ENCODE results near the gene SLC13A4. TPM values are rescaled to one million over a fixed set of nuclear protein-coding genes. Genes with fewer than 3 reads are reported as not detected.

The SLC13A4 gene
- total RNA-seq, 1 donor from 2014 or later: 0.07 TPM

DNA sequence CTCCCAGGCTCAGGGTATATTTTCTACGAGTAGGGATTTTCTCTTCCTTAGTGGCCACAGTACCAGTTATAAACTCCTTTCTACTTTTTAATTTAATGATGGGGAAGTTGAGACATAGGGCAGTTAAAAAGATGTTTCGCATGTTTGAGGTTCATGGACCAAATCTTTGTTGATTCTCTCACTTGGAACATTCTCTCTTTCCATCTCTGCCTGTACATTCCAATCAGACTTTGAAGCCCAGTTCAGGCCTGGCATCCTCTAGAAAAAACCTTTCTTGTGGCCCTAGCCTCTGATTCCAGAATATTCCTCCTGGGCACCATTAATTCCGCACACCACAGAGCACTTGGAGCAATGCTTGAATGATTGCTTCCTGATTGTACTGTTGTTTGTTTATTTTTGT lies 18.5 kb downstream of the SLC13A4 start:
- Histone ChIP-seq H3K36me3 (ENCODE audit: insufficient read depth, low read length) (no peaks in the 10 kb centered on the region), H3K9me3 (ENCODE audit: insufficient read depth, low read depth, low read length) (no peaks in the 10 kb centered on the region), H3K9ac (ENCODE audit: low read length) (no peak overlapping the region), H2AFZ (ENCODE audit: low read depth, low read length) (no peak overlapping the region), H3K4me1 (ENCODE audit: insufficient read depth, low read length) (peaks cover 10% of the 10 kb centered on the region), H4K20me1 (ENCODE audit: insufficient read depth, low read length) (no peaks in the 10 kb centered on the region), H3K4me3 (ENCODE audit: insufficient read depth, low read depth, low read length) (no peak overlapping the region), H3K27me3 (ENCODE audit: insufficient read depth, low read length) (no peaks in the 10 kb centered on the region), H3K27ac (ENCODE audit: low read depth, low read length) (no peak overlapping the region), H3K4me2 (ENCODE audit: low read length) (no peak overlapping the region), H3K79me2 (ENCODE audit: insufficient read depth, low read length) (no peaks in the 10 kb centered on the region)
- Mint-ChIP-seq H3K4me3 (ENCODE audit: unreplicated experiment) (no peak overlapping the region), H3K36me3 (ENCODE audit: low read depth, unreplicated experiment) (peaks cover 2% of the 10 kb centered on the region), H3K27me3 (ENCODE audit: low read depth, unreplicated experiment) (no peaks in the 10 kb centered on the region), H3K4me1 (ENCODE audit: low read depth, unreplicated experiment) (peaks cover 15% of the 10 kb centered on the region), H3K27ac (ENCODE audit: unreplicated experiment) (no peak overlapping the region), H3K9me3 (ENCODE audit: unreplicated experiment) (no peaks in the 10 kb centered on the region)
- FAIRE-seq (no peak), DNase-seq (ENCODE audit: low read depth) (no peak)
- no peak for TF ChIP-seq EZH2 (IDR thresholded peaks at IDR 0.05; ENCODE audit: insufficient read depth, low read length)
- TF ChIP-seq, protein P1, sequence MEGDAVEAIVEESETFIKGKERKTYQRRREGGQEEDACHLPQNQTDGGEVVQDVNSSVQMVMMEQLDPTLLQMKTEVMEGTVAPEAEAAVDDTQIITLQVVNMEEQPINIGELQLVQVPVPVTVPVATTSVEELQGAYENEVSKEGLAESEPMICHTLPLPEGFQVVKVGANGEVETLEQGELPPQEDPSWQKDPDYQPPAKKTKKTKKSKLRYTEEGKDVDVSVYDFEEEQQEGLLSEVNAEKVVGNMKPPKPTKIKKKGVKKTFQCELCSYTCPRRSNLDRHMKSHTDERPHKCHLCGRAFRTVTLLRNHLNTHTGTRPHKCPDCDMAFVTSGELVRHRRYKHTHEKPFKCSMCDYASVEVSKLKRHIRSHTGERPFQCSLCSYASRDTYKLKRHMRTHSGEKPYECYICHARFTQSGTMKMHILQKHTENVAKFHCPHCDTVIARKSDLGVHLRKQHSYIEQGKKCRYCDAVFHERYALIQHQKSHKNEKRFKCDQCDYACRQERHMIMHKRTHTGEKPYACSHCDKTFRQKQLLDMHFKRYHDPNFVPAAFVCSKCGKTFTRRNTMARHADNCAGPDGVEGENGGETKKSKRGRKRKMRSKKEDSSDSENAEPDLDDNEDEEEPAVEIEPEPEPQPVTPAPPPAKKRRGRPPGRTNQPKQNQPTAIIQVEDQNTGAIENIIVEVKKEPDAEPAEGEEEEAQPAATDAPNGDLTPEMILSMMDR (IDR thresholded peaks at IDR 0.05; ENCODE audit: insufficient read depth, low read depth, low read length): no peak

DNA sequence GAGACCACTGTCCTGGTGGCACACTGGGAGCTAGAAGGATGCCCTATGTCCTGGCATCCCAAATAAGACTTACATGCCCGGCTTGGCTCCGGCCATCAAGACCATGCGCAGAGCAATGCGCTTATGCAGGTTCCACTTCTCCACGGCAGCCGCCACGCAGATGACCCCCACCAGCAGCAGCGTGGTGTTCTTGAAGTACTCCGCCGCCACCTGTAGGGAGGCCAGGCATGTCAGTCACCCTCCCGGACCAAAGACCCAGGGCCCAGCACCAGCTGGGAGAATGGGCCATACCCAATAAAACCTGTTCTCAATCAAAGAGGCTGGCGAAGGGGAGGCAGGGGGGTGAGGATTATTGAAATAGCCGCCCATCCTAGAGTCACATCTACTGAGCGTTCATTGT lies 19.9 kb downstream of the SLC13A4 start:
- no peak overlapping the region for H2AFZ ChIP-seq (ENCODE audit: low read depth, low read length)
- Mint-ChIP-seq H3K36me3 (ENCODE audit: low read depth, unreplicated experiment) (peaks cover 2% of the 10 kb centered on the region), H3K9me3 (ENCODE audit: unreplicated experiment) (no peaks in the 10 kb centered on the region), H3K4me1 (ENCODE audit: low read depth, unreplicated experiment) (peaks cover 9% of the 10 kb centered on the region), H3K27me3 (ENCODE audit: low read depth, unreplicated experiment) (no peaks in the 10 kb centered on the region), H3K27ac (ENCODE audit: unreplicated experiment) (no peak overlapping the region), H3K4me3 (ENCODE audit: unreplicated experiment) (no peak overlapping the region)
- no peak overlapping the region for H3K27ac ChIP-seq (ENCODE audit: low read depth, low read length)
- no peaks in the 10 kb centered on the region for H3K9me3 ChIP-seq (ENCODE audit: insufficient read depth, low read depth, low read length)
- no peak overlapping the region for H3K4me2 ChIP-seq (ENCODE audit: low read length)
- H3K79me2 ChIP-seq (ENCODE audit: insufficient read depth, low read length): no peaks in the 10 kb centered on the region
- DNase-seq (ENCODE audit: low read depth) (no peak), FAIRE-seq (no peak)
- H3K4me1 ChIP-seq (ENCODE audit: insufficient read depth, low read length): no peaks in the 10 kb centered on the region
- H4K20me1 ChIP-seq (ENCODE audit: insufficient read depth, low read length): no peaks in the 10 kb centered on the region
- no peak overlapping the region for H3K9ac ChIP-seq (ENCODE audit: low read length)
- TF ChIP-seq, protein P1 (IDR thresholded peaks at IDR 0.05; ENCODE audit: insufficient read depth, low read depth, low read length): no peak
- TF ChIP-seq EZH2 (IDR thresholded peaks at IDR 0.05; ENCODE audit: insufficient read depth, low read length): no peak
- H3K27me3 ChIP-seq (ENCODE audit: insufficient read depth, low read length): no peaks in the 10 kb centered on the region
- no peaks in the 10 kb centered on the region for H3K36me3 ChIP-seq (ENCODE audit: insufficient read depth, low read length)
- H3K4me3 ChIP-seq (ENCODE audit: insufficient read depth, low read depth, low read length): no peak overlapping the region

DNA sequence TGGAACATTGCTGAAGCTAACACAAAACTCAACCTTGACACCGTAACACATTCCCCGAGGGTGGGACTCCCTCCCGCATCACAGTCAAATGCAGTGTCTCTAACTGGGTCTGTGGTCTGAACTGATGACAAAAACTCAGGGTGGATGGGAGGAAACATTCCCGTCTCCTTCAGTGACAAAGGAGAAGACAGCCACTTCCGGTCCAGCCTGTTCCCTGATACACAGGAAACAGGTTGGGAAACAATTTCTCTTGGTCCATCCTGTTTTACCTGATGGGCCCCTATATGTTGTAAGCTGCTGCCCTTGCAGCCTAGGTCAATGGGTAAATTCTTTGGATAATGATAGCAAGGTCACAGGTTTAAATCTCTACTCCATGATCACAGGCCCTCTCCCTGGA lies 20.4 kb downstream of the SLC13A4 start:
- H3K27ac Mint-ChIP-seq (ENCODE audit: unreplicated experiment): no peak overlapping the region
- H3K27ac ChIP-seq (ENCODE audit: low read depth, low read length): no peak overlapping the region
- H2AFZ ChIP-seq (ENCODE audit: low read depth, low read length): no peak overlapping the region
- no peak overlapping the region for H3K9ac ChIP-seq (ENCODE audit: low read length)
- peaks cover 4% of the 10 kb centered on the region for H3K36me3 Mint-ChIP-seq (ENCODE audit: low read depth, unreplicated experiment)
- no peak overlapping the region for H3K4me3 Mint-ChIP-seq (ENCODE audit: unreplicated experiment)
- no peaks in the 10 kb centered on the region for H3K9me3 ChIP-seq (ENCODE audit: insufficient read depth, low read depth, low read length)
- TF ChIP-seq EZH2 (IDR thresholded peaks at IDR 0.05; ENCODE audit: insufficient read depth, low read length): no peak
- TF ChIP-seq, protein P1 (IDR thresholded peaks at IDR 0.05; ENCODE audit: insufficient read depth, low read depth, low read length): no peak
- no peaks in the 10 kb centered on the region for H3K27me3 ChIP-seq (ENCODE audit: insufficient read depth, low read length)
- no peak overlapping the region for H3K4me2 ChIP-seq (ENCODE audit: low read length)
- FAIRE-seq (no peak), DNase-seq (ENCODE audit: low read depth) (no peak)
- H3K79me2 ChIP-seq (ENCODE audit: insufficient read depth, low read length): no peaks in the 10 kb centered on the region
- H4K20me1 ChIP-seq (ENCODE audit: insufficient read depth, low read length): no peaks in the 10 kb centered on the region
- H3K36me3 ChIP-seq (ENCODE audit: insufficient read depth, low read length): no peaks in the 10 kb centered on the region
- peaks cover 4% of the 10 kb centered on the region for H3K4me1 Mint-ChIP-seq (ENCODE audit: low read depth, unreplicated experiment)
- H3K27me3 Mint-ChIP-seq (ENCODE audit: low read depth, unreplicated experiment): no peaks in the 10 kb centered on the region
- H3K4me1 ChIP-seq (ENCODE audit: insufficient read depth, low read length): no peaks in the 10 kb centered on the region
- no peaks in the 10 kb centered on the region for H3K9me3 Mint-ChIP-seq (ENCODE audit: unreplicated experiment)
- no peak overlapping the region for H3K4me3 ChIP-seq (ENCODE audit: insufficient read depth, low read depth, low read length)

All from astrocyte (in vitro differentiated cells and primary cell).